ENCODE measurements around the gene RET.

RET gene

DNA sequence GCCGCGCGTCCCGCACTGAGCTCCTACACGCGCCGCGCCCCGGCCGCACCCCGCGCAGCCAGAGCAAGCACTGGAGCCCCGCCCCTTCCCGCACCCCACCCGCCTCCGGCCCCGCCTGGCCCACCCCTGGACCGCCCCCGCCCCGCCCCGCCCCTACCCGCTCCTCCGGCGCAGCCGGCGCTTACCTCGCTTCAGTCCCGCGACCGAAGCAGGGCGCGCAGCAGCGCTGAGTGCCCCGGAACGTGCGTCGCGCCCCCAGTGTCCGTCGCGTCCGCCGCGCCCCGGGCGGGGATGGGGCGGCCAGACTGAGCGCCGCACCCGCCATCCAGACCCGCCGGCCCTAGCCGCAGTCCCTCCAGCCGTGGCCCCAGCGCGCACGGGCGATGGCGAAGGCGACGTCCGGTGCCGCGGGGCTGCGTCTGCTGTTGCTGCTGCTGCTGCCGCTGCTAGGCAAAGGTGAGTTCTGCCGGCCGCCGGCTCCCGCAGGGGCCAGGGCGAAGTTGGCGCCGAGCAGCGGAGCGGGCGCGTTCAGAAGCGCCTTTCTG is at the start of gene RET:
RET (plus strand) TSS at position 194 of the 545 bp plus-strand sequence; CDS start at position 384, 190 bp downstream.
- no peak for DNase-seq

GRCh38 chr10:43027331-43027955 is 49.4 kb upstream of the RET start:
- DNase-seq, result no peak

DNA sequence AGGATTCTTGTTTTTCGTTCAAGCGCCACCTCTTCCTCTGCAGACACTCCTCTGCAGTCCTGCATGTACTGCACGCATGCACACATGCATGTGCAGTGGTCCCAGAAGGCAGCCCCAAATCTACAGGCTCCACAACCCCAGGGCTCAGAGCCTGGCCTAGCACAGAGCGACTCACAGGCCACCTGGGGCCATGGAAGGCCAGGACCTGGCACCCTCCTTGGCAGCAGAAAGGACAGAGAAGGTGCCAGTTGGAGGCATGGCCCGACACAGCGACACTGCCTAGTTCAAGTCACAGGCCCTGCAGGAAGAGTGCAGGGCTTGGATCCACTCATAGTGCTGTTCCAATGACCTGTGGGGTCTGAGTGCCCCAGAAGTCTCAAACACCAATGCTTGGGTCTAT is 48.7 kb upstream of the RET start:
- no peak for DNase-seq

DNA sequence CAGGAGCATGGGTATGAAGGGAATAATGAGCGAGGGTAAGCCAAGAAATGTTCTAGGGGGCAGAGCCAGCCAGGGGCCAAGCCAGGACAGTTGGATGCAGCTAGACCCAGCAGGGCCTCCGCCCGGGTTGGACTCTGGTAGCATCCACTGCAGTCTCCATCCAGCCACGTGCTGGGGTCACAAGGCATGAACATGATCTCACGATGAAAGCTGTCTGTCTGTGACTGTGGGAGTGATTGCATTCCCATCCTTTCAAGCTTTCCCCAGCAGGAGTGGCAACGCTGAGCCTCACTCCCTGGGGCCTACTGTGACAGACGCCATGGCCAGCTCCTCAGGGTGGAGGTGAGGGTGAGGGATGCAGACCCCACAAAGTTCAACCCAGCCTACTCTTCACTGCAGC is 47.8 kb upstream of the RET start:
- no peak for DNase-seq

GRCh38 chr10:43032613-43033012 is 44.3 kb upstream of the RET start:
- no peak for DNase-seq

DNA sequence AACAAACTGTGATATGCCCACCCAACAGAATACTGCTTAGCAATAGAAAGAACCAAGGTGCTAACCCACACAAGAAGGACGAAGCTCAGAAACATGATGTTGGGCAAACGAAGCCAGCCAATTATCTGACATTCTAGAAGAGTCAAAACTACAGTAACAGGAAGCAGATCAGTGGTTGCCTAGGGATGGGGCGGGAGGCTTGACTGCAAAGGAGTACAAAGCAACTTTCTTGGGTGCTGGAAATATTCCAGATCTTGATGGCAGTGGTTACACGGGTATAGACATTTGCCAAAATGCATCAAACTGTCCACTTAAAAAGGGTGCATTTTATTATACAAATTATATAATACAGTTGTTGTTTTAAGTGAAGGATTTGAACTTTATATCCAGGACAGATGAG is 41.1 kb upstream of the RET start:
- peak; percentile 48 for DNase-seq

- no peak for DNase-seq
These were observed 40.1 kb upstream of the RET start for GRCh38 chr10:43036481-43037428.

GRCh38 chr10:43037440-43037839 is 39.4 kb upstream of the RET start:
- DNase-seq, result no peak

GRCh38 chr10:43037942-43038782 is 38.7 kb upstream of the RET start:
- no peak for DNase-seq

DNA sequence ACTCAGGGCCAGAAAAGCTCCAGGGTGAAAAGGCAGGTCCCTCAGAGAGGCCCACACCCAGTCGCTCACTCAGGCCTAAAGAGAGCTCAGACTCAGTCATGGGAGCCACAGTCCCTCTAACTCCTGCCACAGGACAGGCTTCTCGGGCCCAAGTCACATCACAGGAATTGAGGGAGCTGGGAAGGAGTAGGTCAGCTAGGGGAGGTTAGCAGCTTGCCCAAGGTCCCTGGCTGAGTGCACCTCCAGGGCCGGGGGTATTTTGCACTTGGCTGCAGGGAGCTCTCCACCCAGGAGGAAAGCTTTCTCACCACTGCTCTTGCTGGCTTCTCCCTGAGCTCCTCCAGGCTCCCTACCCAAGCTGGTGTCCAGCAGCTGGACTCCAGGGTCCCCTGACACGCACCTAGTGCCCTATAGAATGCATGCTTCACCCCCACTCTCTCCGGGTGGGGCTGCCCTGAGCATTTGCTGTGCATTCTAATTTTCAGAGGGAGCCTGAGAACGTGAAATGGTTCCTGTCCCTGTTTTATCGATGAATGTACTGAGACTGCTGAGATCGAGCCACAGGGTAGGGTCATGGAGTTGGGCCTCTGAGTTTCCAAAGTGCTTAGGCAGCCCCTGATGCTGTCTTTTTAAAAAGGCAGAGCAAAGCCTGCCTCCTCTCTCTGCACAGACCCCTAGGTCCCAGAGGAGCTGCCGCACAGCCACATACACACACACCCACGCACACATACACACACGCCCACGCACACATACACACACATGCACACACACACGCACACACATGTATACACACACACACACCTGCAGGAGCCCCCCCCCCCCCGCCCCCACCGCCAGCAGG is 37.9 kb upstream of the RET start:
- no peak for DNase-seq

GRCh38 chr10:43039624-43040481 is 37.0 kb upstream of the RET start:
- DNase-seq, result no peak

- no peak for DNase-seq
These were observed 36.2 kb upstream of the RET start for GRCh38 chr10:43040482-43041256.

DNA sequence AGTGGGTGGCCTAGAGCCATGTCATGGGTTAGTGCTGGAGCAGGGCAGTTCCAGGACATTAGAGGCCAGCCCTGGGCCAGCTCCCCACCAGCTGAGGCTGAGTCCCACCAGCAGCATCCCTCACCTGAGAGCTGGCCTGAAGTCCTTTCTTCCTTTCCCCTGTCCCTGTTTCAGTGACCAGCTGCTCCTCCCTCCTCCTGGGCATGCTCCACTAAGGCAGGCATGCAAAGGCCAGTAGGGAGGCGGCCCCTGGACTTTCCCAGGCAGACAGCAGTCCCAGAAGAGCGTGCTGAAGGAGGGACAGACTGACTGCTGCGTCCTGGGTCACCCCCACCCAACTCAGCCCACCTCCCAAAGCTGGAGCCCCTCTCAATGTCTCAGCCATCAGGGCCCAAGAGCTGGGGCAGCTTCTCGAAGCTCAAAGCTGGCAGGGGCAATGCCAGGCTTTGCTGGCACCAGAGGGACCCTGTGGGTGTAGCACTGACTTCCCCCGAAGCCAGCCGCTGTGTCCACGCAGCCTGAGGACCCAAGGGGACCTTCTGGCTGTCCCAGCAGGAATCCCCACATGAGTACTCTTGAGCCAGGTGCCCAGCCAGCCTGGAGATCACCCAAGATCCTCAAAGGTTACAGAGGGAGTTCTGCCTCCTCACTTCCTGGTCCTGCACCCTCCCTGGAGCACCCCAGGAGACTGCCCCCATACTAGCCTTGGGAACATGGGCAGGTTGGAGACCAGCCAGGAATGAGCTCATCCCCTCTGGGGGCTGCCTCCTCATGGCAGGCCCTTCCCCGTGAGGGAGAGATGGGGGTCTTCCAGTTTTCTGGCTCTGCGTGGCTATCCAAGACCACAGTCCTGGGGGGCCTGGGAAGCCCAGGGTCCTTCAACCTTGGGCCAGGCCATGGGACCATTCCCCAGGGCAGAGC is 35.2 kb upstream of the RET start:
- DNase-seq, result no peak

DNA sequence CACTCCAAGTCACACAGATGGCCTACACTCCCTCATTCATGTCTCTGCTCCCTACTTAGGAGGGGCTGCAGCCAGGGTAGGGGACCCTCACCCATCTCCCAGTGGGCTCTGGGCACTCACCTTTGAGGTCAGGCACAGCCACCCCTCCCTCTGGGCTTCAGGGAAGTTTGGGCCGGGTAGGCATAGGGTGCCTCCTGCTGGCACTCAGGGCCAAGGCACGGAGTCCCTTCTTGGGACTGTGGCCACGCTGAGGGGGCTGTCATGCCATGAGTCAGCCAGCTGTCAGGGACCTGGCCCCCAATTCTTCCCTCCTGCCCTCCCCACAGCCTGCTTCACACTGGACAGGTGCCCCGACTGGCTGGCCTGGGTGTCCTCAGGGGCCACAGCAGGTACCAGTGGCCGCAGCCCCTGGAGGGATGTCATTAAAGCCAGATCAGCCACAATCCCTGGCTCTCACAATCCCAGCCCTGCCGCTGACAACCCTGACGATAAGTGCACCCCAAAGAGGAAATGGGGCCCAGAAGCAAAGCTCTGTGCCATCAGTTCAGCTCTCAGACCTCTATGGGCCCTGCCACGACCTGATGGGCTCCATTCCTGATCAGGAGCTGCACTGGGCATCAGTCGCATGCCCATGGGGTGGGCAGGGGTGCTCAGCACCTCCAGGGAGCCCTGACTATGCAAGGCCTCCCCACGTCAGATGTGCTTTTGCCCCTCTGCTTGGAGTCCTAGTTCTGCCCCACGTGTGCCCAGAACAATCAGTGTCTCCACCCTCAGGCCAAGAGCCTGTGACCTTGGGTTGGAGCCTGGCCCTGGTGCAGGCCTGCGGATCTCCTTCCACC is 34.1 kb upstream of the RET start:
- no peak for DNase-seq

DNA sequence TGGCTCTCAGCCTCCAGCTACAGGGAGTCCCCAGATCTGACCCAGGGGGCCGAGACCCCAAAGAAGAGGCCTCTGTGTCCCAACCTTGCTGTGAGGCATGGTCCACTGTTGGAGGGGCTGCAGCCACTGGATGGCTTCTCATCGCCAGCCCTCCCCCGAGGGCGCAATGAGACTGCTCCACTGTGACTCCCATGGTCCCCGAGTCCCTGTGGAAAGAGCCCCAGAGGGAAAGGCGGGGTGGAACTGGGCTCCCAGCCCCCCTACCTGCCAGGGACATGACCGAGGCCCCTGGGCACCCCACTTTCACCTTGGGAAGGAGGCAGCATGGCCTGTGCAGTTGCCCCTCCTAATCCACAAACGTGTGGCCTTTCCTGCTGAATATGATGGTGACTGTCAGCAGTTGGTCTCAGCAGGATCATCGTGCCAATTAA is 33.5 kb upstream of the RET start:
- DNase-seq, result no peak

DNA sequence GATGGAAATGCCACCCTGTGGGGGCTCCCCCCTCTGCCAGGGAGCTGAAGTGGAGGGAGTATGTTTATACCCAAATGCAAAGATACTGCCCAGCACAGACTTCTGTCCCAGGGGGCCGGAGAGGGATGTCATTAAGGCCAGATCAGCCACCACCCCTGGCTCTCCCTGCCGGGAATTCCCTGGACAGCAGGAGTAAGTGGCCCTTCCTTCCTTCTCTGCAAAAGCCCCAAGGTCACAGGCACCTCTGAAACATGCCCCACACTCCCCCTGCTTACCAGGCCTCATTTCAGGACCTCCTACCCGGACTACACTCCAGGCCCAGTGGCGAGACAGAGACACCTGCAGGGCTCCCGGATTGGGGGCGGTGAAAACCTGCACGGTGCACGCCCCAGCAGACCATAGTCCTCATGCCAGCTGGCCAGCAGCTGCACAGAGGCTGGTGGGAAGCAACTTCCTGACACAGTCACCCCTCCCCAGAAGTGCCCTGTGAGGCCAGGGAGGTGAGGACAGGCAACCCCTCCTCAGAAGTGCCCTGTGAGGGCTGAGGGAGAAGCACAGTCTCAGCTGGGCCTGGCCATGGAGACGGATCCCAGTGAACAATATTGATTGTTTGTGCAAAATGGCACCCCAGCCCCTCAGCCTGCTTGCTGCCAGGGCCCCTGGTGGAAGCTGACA is 33.0 kb upstream of the RET start:
- no peak for DNase-seq

DNA sequence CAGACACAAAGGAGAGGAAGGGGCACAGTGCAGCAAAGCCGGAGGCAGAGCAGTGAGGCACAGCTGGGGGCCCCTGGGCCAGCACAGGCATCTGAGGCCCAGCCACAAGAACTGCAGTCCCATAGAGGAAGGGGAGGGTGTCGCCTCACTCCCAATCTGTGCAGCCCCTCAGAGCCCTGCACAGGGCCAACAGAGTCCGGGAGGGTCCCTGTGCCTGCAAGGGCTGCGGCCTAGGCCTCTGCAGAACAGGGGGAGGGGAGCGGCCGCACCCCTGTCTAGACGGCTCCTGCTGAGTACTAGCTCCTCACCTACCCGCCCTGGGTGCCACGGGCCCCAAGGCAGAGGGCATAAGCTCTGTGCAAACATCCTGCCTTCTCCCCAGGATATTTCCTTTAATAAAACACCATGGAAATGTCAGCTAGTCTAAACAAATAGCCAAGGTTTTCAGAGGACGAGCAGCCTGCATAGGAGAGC is 32.4 kb upstream of the RET start:
- DNase-seq, result no peak
